Stimulated activated effector memory CD8-positive, alpha-beta T cell treated with anti-CD3 and anti-CD28 coated beads, Interleukin-12 subunit alpha, Interleukin-12 subunit beta, amount 100 ng/mL, for 72 hours (primary cell): ENCODE results near the gene DRGX.

ENCODE experiments used
- ATAC-seq: fragments of 150-1000 bp; cut with Tn5 transposase; 2 replicates; pipeline ENCODE4 v1.10.0; 2021
- DNase-seq, 2 donors: peaks; one replicate each; pipeline ENCODE4 v3.0.0; 2021 to 2022; ENCODE audit warnings: low spot score in 2 of 2
- H3K27ac Mint-ChIP-seq: one replicate; pipeline ENCODE4 v1.8.0; 2022; ENCODE audit warnings: mild to moderate bottlenecking, mixed read lengths
- H3K36me3 Mint-ChIP-seq: one replicate; pipeline ENCODE4 v1.8.0; 2022; ENCODE audit warnings: mild to moderate bottlenecking, mixed read lengths
- H3K4me1 Mint-ChIP-seq: one replicate; pipeline ENCODE4 v1.8.0; 2022; ENCODE audit warnings: mixed read lengths
- H3K4me3 Mint-ChIP-seq: one replicate; pipeline ENCODE4 v1.8.0; 2022; ENCODE audit warnings: mild to moderate bottlenecking, mixed read lengths
- H3K9me3 Mint-ChIP-seq: one replicate; pipeline ENCODE4 v1.8.0; 2022; ENCODE audit warnings: mixed read lengths

Gene DRGX

GRCh38 chr10:49377256-49377655 lies 18.6 kb downstream of the DRGX start:
- DNase-seq, result no peak
- Mint-ChIP-seq H3K27ac (no peak overlapping the region), H3K36me3 (no peaks in the 10 kb centered on the region), H3K4me1 (no peaks in the 10 kb centered on the region), H3K4me3 (no peak overlapping the region), H3K9me3 (no peaks in the 10 kb centered on the region)
- ATAC-seq, result no peak

- H3K36me3 Mint-ChIP-seq, result no peaks in the 10 kb centered on the region
- no peaks in the 10 kb centered on the region for H3K4me1 Mint-ChIP-seq
- no peak overlapping the region for H3K27ac Mint-ChIP-seq
- no peak overlapping the region for H3K4me3 Mint-ChIP-seq
- no peaks in the 10 kb centered on the region for H3K9me3 Mint-ChIP-seq
- ATAC-seq, result no peak
- DNase-seq, result no peak
Measured at GRCh38 chr10:49375611-49376010, 20.3 kb downstream of the DRGX start.

GRCh38 chr10:49374740-49375139 lies 21.1 kb downstream of the DRGX start:
- Mint-ChIP-seq H3K9me3 (no peaks in the 10 kb centered on the region), H3K4me1 (no peaks in the 10 kb centered on the region), H3K27ac (no peak overlapping the region), H3K4me3 (no peak overlapping the region), H3K36me3 (no peaks in the 10 kb centered on the region)
- ATAC-seq (no peak), DNase-seq (no peak)

GRCh38 chr10:49373361-49373760 lies 22.5 kb downstream of the DRGX start:
- DNase-seq (no peak), ATAC-seq (no peak)
- Mint-ChIP-seq H3K4me1 (no peaks in the 10 kb centered on the region), H3K9me3 (no peaks in the 10 kb centered on the region), H3K27ac (no peak overlapping the region), H3K36me3 (no peaks in the 10 kb centered on the region), H3K4me3 (no peak overlapping the region)

- Mint-ChIP-seq H3K27ac (no peak overlapping the region), H3K4me3 (no peak overlapping the region), H3K4me1 (no peaks in the 10 kb centered on the region), H3K36me3 (no peaks in the 10 kb centered on the region), H3K9me3 (no peaks in the 10 kb centered on the region)
- no peak for DNase-seq
- peak; percentile 70 for ATAC-seq
Measured at GRCh38 chr10:49371967-49372366, 23.9 kb downstream of the DRGX start.

- ATAC-seq, result no peak
- no peaks in the 10 kb centered on the region for H3K36me3 Mint-ChIP-seq
- no peak for DNase-seq
- H3K4me3 Mint-ChIP-seq, result no peak overlapping the region
- no peaks in the 10 kb centered on the region for H3K4me1 Mint-ChIP-seq
- H3K9me3 Mint-ChIP-seq, result no peaks in the 10 kb centered on the region
- no peak overlapping the region for H3K27ac Mint-ChIP-seq
Measured at GRCh38 chr10:49370326-49371100, 25.4 kb downstream of the DRGX start.

- ATAC-seq (no peak), DNase-seq (no peak)
- no peak overlapping the region for H3K27ac Mint-ChIP-seq
- H3K4me3 Mint-ChIP-seq, result no peak overlapping the region
- H3K36me3 Mint-ChIP-seq, result no peaks in the 10 kb centered on the region
- no peaks in the 10 kb centered on the region for H3K4me1 Mint-ChIP-seq
- no peaks in the 10 kb centered on the region for H3K9me3 Mint-ChIP-seq
Measured at GRCh38 chr10:49369216-49370162, 26.4 kb downstream of the DRGX start.

GRCh38 chr10:49368256-49368655 lies 27.6 kb downstream of the DRGX start:
- Mint-ChIP-seq H3K4me1 (no peaks in the 10 kb centered on the region), H3K4me3 (no peak overlapping the region)

GRCh38 chr10:49367600-49367999 lies 28.3 kb downstream of the DRGX start:
- H3K36me3 Mint-ChIP-seq, result no peaks in the 10 kb centered on the region
- H3K4me3 Mint-ChIP-seq, result no peak overlapping the region
- H3K4me1 Mint-ChIP-seq, result no peaks in the 10 kb centered on the region
- ATAC-seq, result no peak
- no peaks in the 10 kb centered on the region for H3K9me3 Mint-ChIP-seq
- no peak for DNase-seq
- no peak overlapping the region for H3K27ac Mint-ChIP-seq

More at GRCh38 chr10:49368256-49368655, 27.6 kb downstream of the DRGX start:
- Mint-ChIP-seq H3K9me3 (no peaks in the 10 kb centered on the region), H3K36me3 (no peaks in the 10 kb centered on the region), H3K27ac (no peak overlapping the region)
- DNase-seq (no peak), ATAC-seq (no peak)

GRCh38 chr10:49366460-49366859 lies 29.4 kb downstream of the DRGX start:
- Mint-ChIP-seq H3K27ac (no peak overlapping the region), H3K36me3 (no peaks in the 10 kb centered on the region), H3K4me1 (no peaks in the 10 kb centered on the region), H3K4me3 (no peak overlapping the region), H3K9me3 (no peaks in the 10 kb centered on the region)
- ATAC-seq (no peak), DNase-seq (no peak)

GRCh38 chr10:49365675-49366415 lies 30.0 kb downstream of the DRGX start:
- H3K4me1 Mint-ChIP-seq, result no peaks in the 10 kb centered on the region
- ATAC-seq, result no peak

GRCh38 chr10:49365275-49365674 lies 30.6 kb downstream of the DRGX start:
- Mint-ChIP-seq H3K36me3 (no peaks in the 10 kb centered on the region), H3K27ac (no peak overlapping the region), H3K9me3 (no peaks in the 10 kb centered on the region), H3K4me1 (no peaks in the 10 kb centered on the region), H3K4me3 (no peak overlapping the region)
- ATAC-seq (no peak), DNase-seq (no peak)

More at GRCh38 chr10:49365675-49366415, 30.0 kb downstream of the DRGX start:
- DNase-seq, result no peak
- Mint-ChIP-seq H3K4me3 (no peak overlapping the region), H3K27ac (no peak overlapping the region), H3K36me3 (no peaks in the 10 kb centered on the region), H3K9me3 (no peaks in the 10 kb centered on the region)

- Mint-ChIP-seq H3K4me3 (no peak overlapping the region), H3K27ac (no peak overlapping the region), H3K9me3 (no peaks in the 10 kb centered on the region), H3K4me1 (no peaks in the 10 kb centered on the region), H3K36me3 (no peaks in the 10 kb centered on the region)
- DNase-seq (no peak), ATAC-seq (no peak)
Measured at GRCh38 chr10:49364747-49365146, 31.1 kb downstream of the DRGX start.

- Mint-ChIP-seq H3K27ac (no peak overlapping the region), H3K4me1 (no peaks in the 10 kb centered on the region), H3K36me3 (no peaks in the 10 kb centered on the region), H3K4me3 (no peak overlapping the region), H3K9me3 (no peaks in the 10 kb centered on the region)
- DNase-seq (no peak), ATAC-seq (no peak)
Measured at GRCh38 chr10:49364051-49364450, 31.8 kb downstream of the DRGX start.

- Mint-ChIP-seq H3K27ac (no peak overlapping the region), H3K4me1 (no peaks in the 10 kb centered on the region), H3K36me3 (no peaks in the 10 kb centered on the region), H3K9me3 (no peaks in the 10 kb centered on the region), H3K4me3 (no peak overlapping the region)
- ATAC-seq (no peak), DNase-seq (peak in 1 of 2 donors; percentile 33)
Measured at GRCh38 chr10:49363309-49364031, 32.4 kb downstream of the DRGX start.
